ENCODE results near the gene SPATA2. TPM values are rescaled to one million over a fixed set of nuclear protein-coding genes. Genes with fewer than 3 reads are reported as not detected.

The SPATA2 gene
- total RNA-seq, 1 donor, result 3.3 TPM

GRCh38 chr20:49945701-49946477, 30.6 kb upstream of the SPATA2 start:
- H3K27ac ChIP-seq (ENCODE audit: low read depth, low read length), result no peak overlapping the region
- TF ChIP-seq, protein P1, sequence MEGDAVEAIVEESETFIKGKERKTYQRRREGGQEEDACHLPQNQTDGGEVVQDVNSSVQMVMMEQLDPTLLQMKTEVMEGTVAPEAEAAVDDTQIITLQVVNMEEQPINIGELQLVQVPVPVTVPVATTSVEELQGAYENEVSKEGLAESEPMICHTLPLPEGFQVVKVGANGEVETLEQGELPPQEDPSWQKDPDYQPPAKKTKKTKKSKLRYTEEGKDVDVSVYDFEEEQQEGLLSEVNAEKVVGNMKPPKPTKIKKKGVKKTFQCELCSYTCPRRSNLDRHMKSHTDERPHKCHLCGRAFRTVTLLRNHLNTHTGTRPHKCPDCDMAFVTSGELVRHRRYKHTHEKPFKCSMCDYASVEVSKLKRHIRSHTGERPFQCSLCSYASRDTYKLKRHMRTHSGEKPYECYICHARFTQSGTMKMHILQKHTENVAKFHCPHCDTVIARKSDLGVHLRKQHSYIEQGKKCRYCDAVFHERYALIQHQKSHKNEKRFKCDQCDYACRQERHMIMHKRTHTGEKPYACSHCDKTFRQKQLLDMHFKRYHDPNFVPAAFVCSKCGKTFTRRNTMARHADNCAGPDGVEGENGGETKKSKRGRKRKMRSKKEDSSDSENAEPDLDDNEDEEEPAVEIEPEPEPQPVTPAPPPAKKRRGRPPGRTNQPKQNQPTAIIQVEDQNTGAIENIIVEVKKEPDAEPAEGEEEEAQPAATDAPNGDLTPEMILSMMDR (IDR thresholded peaks at IDR 0.05; ENCODE audit: extremely low read depth, low read depth, low read length), result no peak
- H2AFZ ChIP-seq (ENCODE audit: low read length), result no peak overlapping the region
- H3K4me2 ChIP-seq (ENCODE audit: insufficient read depth, low read length), result no peak overlapping the region
- H3K27me3 ChIP-seq (ENCODE audit: insufficient read depth, low read length), result no peaks in the 10 kb centered on the region
- peaks cover 76% of the 10 kb centered on the region for H3K36me3 ChIP-seq (ENCODE audit: insufficient read depth, low read length)
- peaks cover 57% of the 10 kb centered on the region for H3K79me2 ChIP-seq (ENCODE audit: insufficient read depth, low read length)
- peaks cover 27% of the 10 kb centered on the region for H3K4me1 ChIP-seq (ENCODE audit: insufficient read depth, low read length)
- no peaks in the 10 kb centered on the region for H3K9me3 ChIP-seq (ENCODE audit: low read depth, low read length)
- H4K20me1 ChIP-seq (ENCODE audit: insufficient read depth, low read length), result peaks cover 18% of the 10 kb centered on the region
- no peak for DNase-seq (ENCODE audit: insufficient read length, low spot score, missing footprints)
- no peak overlapping the region for H3K4me3 ChIP-seq (ENCODE audit: insufficient read depth, low read length)

DNA sequence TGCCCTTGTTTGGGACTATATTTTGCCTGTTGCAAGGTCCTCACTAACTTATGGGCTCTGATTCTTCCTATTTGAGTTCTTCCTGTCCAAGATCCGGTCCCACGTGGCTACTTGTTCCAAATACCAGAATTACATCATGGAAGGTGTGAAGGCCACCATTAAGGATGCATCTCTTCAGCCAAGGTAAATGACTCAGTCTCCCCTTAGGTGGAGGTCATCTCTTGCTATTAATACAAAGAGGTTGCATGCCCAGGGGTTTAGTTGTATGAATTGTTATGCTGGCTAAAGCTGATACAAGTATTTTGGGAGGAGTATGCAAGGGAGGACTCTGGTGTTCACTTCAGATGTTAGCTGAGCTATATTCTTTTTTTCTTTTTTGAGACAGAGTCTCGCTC, 30.0 kb upstream of the SPATA2 start:
- H3K9me3 ChIP-seq (ENCODE audit: low read depth, low read length), result no peaks in the 10 kb centered on the region

GRCh38 chr20:49942942-49943341, 27.6 kb upstream of the SPATA2 start:
- H4K20me1 ChIP-seq (ENCODE audit: insufficient read depth, low read length), result peaks cover 36% of the 10 kb centered on the region

More for the DNA sequence above, 30.0 kb upstream of the SPATA2 start:
- peaks cover 20% of the 10 kb centered on the region for H4K20me1 ChIP-seq (ENCODE audit: insufficient read depth, low read length)
- no peak overlapping the region for H3K4me3 ChIP-seq (ENCODE audit: insufficient read depth, low read length)
- TF ChIP-seq, protein P1 (IDR thresholded peaks at IDR 0.05; ENCODE audit: extremely low read depth, low read depth, low read length), result no peak
- H3K4me2 ChIP-seq (ENCODE audit: insufficient read depth, low read length), result no peak overlapping the region
- H3K36me3 ChIP-seq (ENCODE audit: insufficient read depth, low read length), result peaks cover 72% of the 10 kb centered on the region
- H3K4me1 ChIP-seq (ENCODE audit: insufficient read depth, low read length), result peaks cover 21% of the 10 kb centered on the region
- DNase-seq (ENCODE audit: insufficient read length, low spot score, missing footprints), result no peak
- no peak overlapping the region for H3K27ac ChIP-seq (ENCODE audit: low read depth, low read length)
- H3K79me2 ChIP-seq (ENCODE audit: insufficient read depth, low read length), result peaks cover 63% of the 10 kb centered on the region
- H3K27me3 ChIP-seq (ENCODE audit: insufficient read depth, low read length), result no peaks in the 10 kb centered on the region
- H2AFZ ChIP-seq (ENCODE audit: low read length), result no peak overlapping the region

GRCh38 chr20:49942303-49942702, 27.0 kb upstream of the SPATA2 start:
- H3K4me2 ChIP-seq (ENCODE audit: insufficient read depth, low read length), result no peak overlapping the region
- no peak overlapping the region for H3K4me3 ChIP-seq (ENCODE audit: insufficient read depth, low read length)
- no peaks in the 10 kb centered on the region for H3K9me3 ChIP-seq (ENCODE audit: low read depth, low read length)
- DNase-seq (ENCODE audit: insufficient read length, low spot score, missing footprints), result no peak
- H4K20me1 ChIP-seq (ENCODE audit: insufficient read depth, low read length), result peaks cover 43% of the 10 kb centered on the region
- peaks cover 18% of the 10 kb centered on the region for H3K4me1 ChIP-seq (ENCODE audit: insufficient read depth, low read length)
- H3K79me2 ChIP-seq (ENCODE audit: insufficient read depth, low read length), result peaks cover 90% of the 10 kb centered on the region
- TF ChIP-seq, protein P1 (IDR thresholded peaks at IDR 0.05; ENCODE audit: extremely low read depth, low read depth, low read length), result no peak
- H2AFZ ChIP-seq (ENCODE audit: low read length), result no peak overlapping the region
- no peak overlapping the region for H3K27ac ChIP-seq (ENCODE audit: low read depth, low read length)
- peaks cover 65% of the 10 kb centered on the region for H3K36me3 ChIP-seq (ENCODE audit: insufficient read depth, low read length)
- no peaks in the 10 kb centered on the region for H3K27me3 ChIP-seq (ENCODE audit: insufficient read depth, low read length)

More at GRCh38 chr20:49942942-49943341, 27.6 kb upstream of the SPATA2 start:
- Histone ChIP-seq H3K4me1 (ENCODE audit: insufficient read depth, low read length) (peaks cover 12% of the 10 kb centered on the region), H2AFZ (ENCODE audit: low read length) (no peak overlapping the region), H3K36me3 (ENCODE audit: insufficient read depth, low read length) (peaks cover 68% of the 10 kb centered on the region), H3K9me3 (ENCODE audit: low read depth, low read length) (no peaks in the 10 kb centered on the region), H3K27me3 (ENCODE audit: insufficient read depth, low read length) (no peaks in the 10 kb centered on the region), H3K27ac (ENCODE audit: low read depth, low read length) (no peak overlapping the region), H3K4me3 (ENCODE audit: insufficient read depth, low read length) (no peak overlapping the region), H3K79me2 (ENCODE audit: insufficient read depth, low read length) (peaks cover 86% of the 10 kb centered on the region), H3K4me2 (ENCODE audit: insufficient read depth, low read length) (no peak overlapping the region)
- DNase-seq (ENCODE audit: insufficient read length, low spot score, missing footprints), result no peak
- TF ChIP-seq, protein P1 (IDR thresholded peaks at IDR 0.05; ENCODE audit: extremely low read depth, low read depth, low read length), result no peak

Data from osteoblast (primary cell).